RWPE1 (cell line): ENCODE measurements around the gene PTPRC.
A peak's percentile ranks its signal among the peaks of the same experiment; 100 is the strongest.
"Not testable (repeated sequence)": the region's sequence is repeated elsewhere in the genome, so short reads cannot be mapped to it uniquely, and the experiment has no call there.

Experiments
- CTCF ChIA-PET: fragments of 350-600 bp; sonication (Branson Sonifier 250); formaldehyde crosslinking; extraction: SDS; loops from one replicate; lab custom pipeline; 2021; lab: Yijun Ruan, JAX
- POLR2A ChIA-PET: fragments of 400-600 bp; formaldehyde crosslinking; extraction: SDS; loops from one replicate; lab custom pipeline; 2020; ENCODE audit warnings: antibody characterized with exemption; ENCODE audit not compliant: low non-redundant PET; lab: Yijun Ruan, JAX
- DNase-seq: peaks from one replicate; pipeline ENCODE4 v3.0.0; 2012; ENCODE audit warnings: low spot score
- H3K27ac ChIP-seq: fragments of 450-650 bp; 2 replicates; pipeline ENCODE4 v1.5.1; 2017
- CTCF ChIP-seq: fragments of 450-650 bp; conservative IDR thresholded peaks from 2 replicates; pipeline ENCODE4 v1.5.1; 2017; ENCODE audit warnings: low read depth, mild to moderate bottlenecking

Gene PTPRC

GRCh38 chr1:198600906-198601305 is 37.9 kb upstream of the PTPRC start:
- TF ChIP-seq CTCF, result no peak
- ChIA-PET CTCF (no interaction called here), POLR2A (no interaction called here)
- DNase-seq, result no peak
- H3K27ac ChIP-seq, result no peak overlapping the region

- H3K27ac ChIP-seq, POLR2A ChIA-PET, DNase-seq, CTCF ChIA-PET: not testable (repeated sequence)
Measured at GRCh38 chr1:198601310-198601709, 37.5 kb upstream of the PTPRC start.

- CTCF ChIA-PET, result interaction anchor here (0.6 kb wide), 3 partner anchors 34 to 796 kb away, joined by 3 read pairs; no protein-coding TSS in a partner anchor
- TF ChIP-seq CTCF, result no peak
- POLR2A ChIA-PET, result no interaction called here
- no peak overlapping the region for H3K27ac ChIP-seq
- no peak for DNase-seq
Measured at GRCh38 chr1:198601936-198602889, 36.6 kb upstream of the PTPRC start.

GRCh38 chr1:198604975-198605374 is 33.9 kb upstream of the PTPRC start:
- no peak for TF ChIP-seq CTCF
- no peak for DNase-seq
- CTCF ChIA-PET, result no interaction called here
- H3K27ac ChIP-seq, result no peak overlapping the region
- POLR2A ChIA-PET, result no interaction called here

GRCh38 chr1:198605406-198605805 is 33.4 kb upstream of the PTPRC start:
- H3K27ac ChIP-seq, result no peak overlapping the region
- DNase-seq, result no peak
- no peak for TF ChIP-seq CTCF
- ChIA-PET POLR2A (no interaction called here), CTCF (interaction anchor here (1.2 kb wide), 1 partner anchor 11 kb away, joined by 5 read pairs; no protein-coding TSS in a partner anchor)

GRCh38 chr1:198606020-198606438 is 32.8 kb upstream of the PTPRC start:
- ChIA-PET POLR2A (no interaction called here), CTCF (interaction anchor here (0.7 to 1.2 kb wide), 3 partner anchors 11 to 15 kb away, joined by 3 to 5 read pairs (median 3); no protein-coding TSS in a partner anchor)
- peak; percentile 20 for DNase-seq
- no peak overlapping the region for H3K27ac ChIP-seq
- no peak for TF ChIP-seq CTCF

- CTCF ChIA-PET, result interaction anchor here (0.7 kb wide), 3 partner anchors 32 to 1018 kb away, joined by 3 to 4 read pairs (median 4); no protein-coding TSS in a partner anchor
- TF ChIP-seq CTCF, result no peak
- H3K27ac ChIP-seq, result no peak overlapping the region
- DNase-seq, result peak; percentile 65
- POLR2A ChIA-PET, result no interaction called here
Measured at GRCh38 chr1:198607714-198608113, 31.1 kb upstream of the PTPRC start.
